Prostate gland (tissue), 2 donors: ENCODE measurements around the gene TIGD2. TPM values are rescaled to one million over a fixed set of nuclear protein-coding genes. Genes with fewer than 3 reads are reported as not detected.
A peak's percentile ranks its signal among the peaks of the same experiment; 100 is the strongest.

ENCODE experiments used
- DNase-seq: peaks from one replicate; pipeline ENCODE4 v3.0.0-alpha.2; 2019; ENCODE audit warnings: low spot score
- H3K27ac ChIP-seq, 2 donors: fragments of 200-600 bp; sonication (generic); 2 replicates each; pipeline ENCODE4 v1.5.1; 2017 to 2019
- H3K27me3 ChIP-seq: fragments of 200-600 bp; sonication (generic); replicated peaks from 2 replicates; pipeline ENCODE4 v1.5.1; 2019; ENCODE audit not compliant: insufficient read depth
- H3K36me3 ChIP-seq, 2 donors: fragments of 200-600 bp; sonication (generic); 1 replicate in 1 of 2; 2 replicates in 1 of 2; pipeline versions ENCODE4 v1.5.1 to v1.8.1; 2017 to 2019
- H3K4me1 ChIP-seq: fragments of 200-600 bp; sonication (generic); replicated peaks from 2 replicates; pipeline ENCODE4 v1.5.1; 2019
- H3K4me3 ChIP-seq, 2 donors: fragments of 200-600 bp; sonication (generic); 2 replicates each; pipeline ENCODE4 v1.5.1; 2017 to 2019
- H3K9me3 ChIP-seq: fragments of 200-600 bp; sonication (generic); 2 replicates; pipeline ENCODE4 v1.5.1; 2017
- POLR2A ChIP-seq: fragments of 450-650 bp; IDR thresholded peaks from one replicate; pipeline ENCODE4 v1.6.1; 2016; ENCODE audit warnings: antibody characterized with exemption, mild to moderate bottlenecking
- POLR2AphosphoS5 ChIP-seq: sonication (generic); formaldehyde crosslinking; IDR thresholded peaks from one replicate; pipeline ENCODE4 v1.6.1; 2017; ENCODE audit warnings: antibody characterized with exemption
- WGBS: methylation state at CpG from one replicate; pipeline ENCODE4 v1.1.5; 2018; 5-methylcytosine and 5-hydroxymethylcytosine counted together
- intact Hi-C: fragments of 100-400 bp; cut with DNase I; formaldehyde crosslinking; loops from one replicate; pipeline ENCODE4 v1.14.2; 2022
- total RNA-seq, 2 donors: library from RNA; depleted of rRNA; stranded (reverse); fragments of >200 nt; gene quantifications; one replicate each; pipeline ENCODE4 v1.1.0, GENCODE V29; 2016
- TF ChIP-seq, protein P1 (sequence below), 4 experiments: fragments of 200-600 bp in 2 of 4; fragments of 450-650 bp in 2 of 4; sonication (generic) in 2 of 4; IDR thresholded peaks; 1 replicate in 3 of 4; 2 replicates in 1 of 4; pipeline ENCODE4 v1.5.1; 2016 to 2019; ENCODE audit warnings: antibody characterized with exemption in 4 of 4, mild to moderate bottlenecking in 2 of 4, moderate library complexity in 2 of 4

TIGD2 gene
- total RNA-seq, 2 donors from 2014 or later, result 8.6 to 8.7 TPM

DNA sequence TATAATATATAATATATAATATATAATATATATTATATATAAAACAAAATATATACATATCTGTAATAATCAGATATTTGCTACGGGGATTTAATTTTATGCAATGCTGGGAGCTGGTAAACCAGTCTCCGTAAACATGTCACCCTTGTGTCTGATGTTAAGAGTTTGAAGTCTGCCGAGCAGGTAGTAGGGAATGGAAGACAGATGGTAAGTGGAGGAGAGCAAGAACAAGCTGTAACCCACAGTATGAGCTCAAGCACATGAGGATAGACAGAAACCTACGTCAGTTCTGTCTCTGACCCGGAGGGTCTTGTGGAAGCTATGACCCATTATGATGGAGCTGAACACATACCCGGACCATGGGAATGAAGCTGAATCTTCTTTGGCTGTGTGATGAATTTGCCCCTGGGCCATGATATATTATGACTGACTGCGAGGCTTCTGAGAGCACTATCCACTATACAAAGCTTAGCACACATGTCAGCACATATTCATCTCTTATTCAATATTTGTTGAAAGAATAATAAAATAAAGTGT, 46.2 kb downstream of the TIGD2 start:
- Histone ChIP-seq H3K9me3 (no peaks in the 10 kb centered on the region), H3K27me3 (no peaks in the 10 kb centered on the region), H3K4me1 (no peaks in the 10 kb centered on the region), H3K4me3 (no peak overlapping the region), H3K27ac (no peak overlapping the region), H3K36me3 (no peaks in the 10 kb centered on the region)
- DNase-seq, result no peak
- intact Hi-C loops, result loop anchor here (10.0 kb wide), 1 partner anchor 277 kb away; no protein-coding TSS in a partner anchor
- TF ChIP-seq POLR2A (no peak), POLR2AphosphoS5 (no peak)
- TF ChIP-seq, protein P1, sequence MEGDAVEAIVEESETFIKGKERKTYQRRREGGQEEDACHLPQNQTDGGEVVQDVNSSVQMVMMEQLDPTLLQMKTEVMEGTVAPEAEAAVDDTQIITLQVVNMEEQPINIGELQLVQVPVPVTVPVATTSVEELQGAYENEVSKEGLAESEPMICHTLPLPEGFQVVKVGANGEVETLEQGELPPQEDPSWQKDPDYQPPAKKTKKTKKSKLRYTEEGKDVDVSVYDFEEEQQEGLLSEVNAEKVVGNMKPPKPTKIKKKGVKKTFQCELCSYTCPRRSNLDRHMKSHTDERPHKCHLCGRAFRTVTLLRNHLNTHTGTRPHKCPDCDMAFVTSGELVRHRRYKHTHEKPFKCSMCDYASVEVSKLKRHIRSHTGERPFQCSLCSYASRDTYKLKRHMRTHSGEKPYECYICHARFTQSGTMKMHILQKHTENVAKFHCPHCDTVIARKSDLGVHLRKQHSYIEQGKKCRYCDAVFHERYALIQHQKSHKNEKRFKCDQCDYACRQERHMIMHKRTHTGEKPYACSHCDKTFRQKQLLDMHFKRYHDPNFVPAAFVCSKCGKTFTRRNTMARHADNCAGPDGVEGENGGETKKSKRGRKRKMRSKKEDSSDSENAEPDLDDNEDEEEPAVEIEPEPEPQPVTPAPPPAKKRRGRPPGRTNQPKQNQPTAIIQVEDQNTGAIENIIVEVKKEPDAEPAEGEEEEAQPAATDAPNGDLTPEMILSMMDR (IDR thresholded peaks at IDR 0.05), result no peak
- WGBS, result 73% methylated on average over 7 of the region's 7 CpGs

DNA sequence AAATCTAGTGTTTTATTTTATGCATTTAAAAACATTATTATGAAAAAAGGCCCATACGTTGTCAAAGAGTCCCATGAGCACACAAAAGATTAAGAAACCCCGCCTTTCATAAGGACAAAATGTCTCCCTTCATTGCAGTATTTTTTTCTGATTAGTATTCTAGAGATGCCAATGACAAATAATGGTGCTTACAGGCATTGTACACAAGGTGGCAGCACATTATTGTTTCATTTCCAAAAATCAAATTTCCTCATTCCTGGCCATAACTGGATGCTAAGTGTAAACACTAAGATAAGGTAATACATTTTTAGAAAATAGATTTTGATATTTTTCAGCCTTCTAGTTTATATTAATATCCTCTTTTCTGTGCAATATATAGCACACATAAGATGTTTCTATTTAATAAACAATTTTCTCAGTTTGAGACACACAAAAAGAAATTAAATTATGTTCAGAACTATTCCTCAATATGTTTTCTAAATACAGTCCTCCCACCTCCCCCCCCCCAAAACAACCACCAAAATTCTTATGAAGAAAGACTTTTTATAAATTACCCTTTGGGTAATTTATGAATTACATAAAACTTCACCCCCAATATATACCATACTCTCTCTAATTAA, 47.7 kb downstream of the TIGD2 start:
- Histone ChIP-seq H3K27ac (no peak overlapping the region), H3K27me3 (no peaks in the 10 kb centered on the region), H3K4me3 (no peak overlapping the region), H3K36me3 (no peaks in the 10 kb centered on the region), H3K9me3 (no peaks in the 10 kb centered on the region), H3K4me1 (no peaks in the 10 kb centered on the region)
- TF ChIP-seq POLR2A (no peak), POLR2AphosphoS5 (no peak)
- TF ChIP-seq, protein P1 (IDR thresholded peaks at IDR 0.05), result peak; percentile 22 to 78 (median 68)
- intact Hi-C loops, result loop anchor here (10.0 kb wide), 1 partner anchor 276 kb away; no protein-coding TSS in a partner anchor
- 2% methylated on average over 2 of the region's 2 CpGs for WGBS
- DNase-seq, result no peak

DNA sequence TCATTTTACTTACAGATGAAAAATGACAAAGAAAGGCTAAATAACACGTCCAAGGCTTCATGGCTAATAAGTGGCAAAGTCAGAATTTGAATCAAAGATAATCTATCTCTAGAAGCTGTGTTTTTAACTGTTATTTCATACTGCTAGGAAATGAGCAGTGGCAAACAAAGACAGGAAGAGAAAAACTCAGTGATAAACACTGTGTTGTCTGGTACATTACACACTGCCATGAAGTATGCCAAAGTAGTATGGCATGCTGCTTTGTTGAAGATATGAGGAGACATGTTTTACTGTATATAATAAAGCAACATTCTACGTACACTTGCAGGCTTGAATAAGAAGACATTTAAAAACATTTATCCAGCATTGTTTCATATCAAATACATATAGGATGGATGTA, 49.5 kb downstream of the TIGD2 start:
- DNase-seq, result no peak
- no peaks in the 10 kb centered on the region for H3K36me3 ChIP-seq
- no peaks in the 10 kb centered on the region for H3K27me3 ChIP-seq
- 84% methylated on average over 2 of the region's 2 CpGs for WGBS
- H3K4me1 ChIP-seq, result no peaks in the 10 kb centered on the region
- TF ChIP-seq POLR2A, result no peak
- TF ChIP-seq, protein P1 (IDR thresholded peaks at IDR 0.05), result no peak
- H3K4me3 ChIP-seq, result no peak overlapping the region
- H3K9me3 ChIP-seq, result no peaks in the 10 kb centered on the region
- H3K27ac ChIP-seq, result no peak overlapping the region
- intact Hi-C loops, result no loop called here

DNA sequence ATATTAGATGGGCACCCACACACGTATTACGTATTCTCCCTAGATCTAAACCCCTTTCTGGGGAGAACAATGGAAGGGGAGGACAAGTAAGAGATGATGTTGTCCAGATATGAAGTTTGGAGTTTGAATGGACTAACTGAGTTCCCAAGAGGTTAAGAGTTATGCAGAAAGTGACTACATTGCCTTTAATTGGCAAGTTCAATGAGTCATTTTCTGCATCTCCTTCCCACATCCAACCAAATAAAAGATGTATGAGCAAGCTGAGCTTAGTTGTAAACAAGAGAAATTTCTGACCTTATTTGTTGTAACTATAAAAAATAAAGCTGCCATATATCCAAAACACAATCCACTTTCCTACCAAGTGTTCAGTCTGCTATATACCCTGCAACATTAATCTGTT, 50.5 kb downstream of the TIGD2 start:
- Histone ChIP-seq H3K27me3 (no peaks in the 10 kb centered on the region), H3K4me1 (no peaks in the 10 kb centered on the region), H3K36me3 (no peaks in the 10 kb centered on the region), H3K27ac (no peak overlapping the region), H3K4me3 (no peak overlapping the region), H3K9me3 (no peaks in the 10 kb centered on the region)
- 82% methylated on average over 2 of the region's 2 CpGs for WGBS
- intact Hi-C loops, result no loop called here
- no peak for DNase-seq
- TF ChIP-seq POLR2AphosphoS5 (no peak), POLR2A (no peak)
- TF ChIP-seq, protein P1 (IDR thresholded peaks at IDR 0.05), result no peak

DNA sequence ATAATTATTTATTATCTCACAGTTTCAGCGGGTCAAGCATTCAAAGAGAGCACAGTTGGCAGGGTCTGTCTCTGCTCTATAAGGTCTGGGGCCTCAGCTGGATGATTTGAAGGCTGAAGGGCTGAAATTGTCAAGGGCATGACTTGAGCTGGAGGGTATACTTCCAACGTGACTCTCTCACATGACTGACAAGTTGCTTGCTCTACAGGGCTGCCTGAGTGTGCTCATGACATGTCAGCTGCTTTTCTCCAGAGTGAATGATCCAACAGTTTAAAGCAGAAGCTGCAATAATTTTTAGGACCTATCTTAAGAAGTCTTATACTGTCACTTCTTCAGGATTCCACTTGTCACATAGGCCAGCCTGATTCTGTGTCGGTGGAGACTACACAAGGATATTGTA, 51.2 kb downstream of the TIGD2 start:
- Histone ChIP-seq H3K9me3 (no peaks in the 10 kb centered on the region), H3K27me3 (no peaks in the 10 kb centered on the region), H3K36me3 (no peaks in the 10 kb centered on the region), H3K27ac (no peak overlapping the region), H3K4me3 (no peak overlapping the region), H3K4me1 (no peaks in the 10 kb centered on the region)
- no peak for DNase-seq
- WGBS, result 80% methylated on average over 3 of the region's 3 CpGs
- TF ChIP-seq, protein P1 (IDR thresholded peaks at IDR 0.05), result no peak
- TF ChIP-seq POLR2AphosphoS5 (no peak), POLR2A (no peak)
- intact Hi-C loops, result no loop called here
